Tracheal epithelial cell (primary cell): ENCODE data around the gene TMEM263. TPM values are rescaled to one million over a fixed set of nuclear protein-coding genes. Genes with fewer than 3 reads are reported as not detected.

Experiments
- total RNA-seq: library from RNA; depleted of rRNA; stranded (reverse); fragments of >200 nt; gene quantifications from 2 replicates; pipeline ENCODE4 v1.2.1, GENCODE V29; 2014

The TMEM263 gene
- total RNA-seq: 16.2 and 24.3 TPM in 2 replicates

GRCh38 chr12:106955377-106956047 is at the start of gene TMEM263:
TMEM263 (plus strand) TSS chr12:106955907; CDS start chr12:106967117, 11,210 bp downstream.

GRCh38 chr12:106986625-106987389 is 31.1 kb downstream of the TMEM263 start, which contains the start of gene MTERF2:
MTERF2 (minus strand) TSS chr12:106987146; CDS start chr12:106978714, 8,432 bp downstream.

Other genes with a start within 250 kb of the TMEM263 start
- gene RIC8B, start 181.2 kb upstream of the TMEM263 start, total RNA-seq: 4.8 and 6.2 TPM in 2 replicates
- gene MTERF2, start 31.2 kb downstream of the TMEM263 start, total RNA-seq: 2.1 and 2.2 TPM in 2 replicates
- gene CRY1, start 137.6 kb downstream of the TMEM263 start, total RNA-seq: 6.2 and 12.5 TPM in 2 replicates